NCI-H82 treated with DMSO at 0.1 percent for 48 hours (cell line): ENCODE results near the gene MED15.
"Not testable (repeated sequence)": the region's sequence is repeated elsewhere in the genome, so short reads cannot be mapped to it uniquely, and the experiment has no call there.

Source experiments
- DNase-seq: peaks from one replicate; lab custom pipeline; 2025; ENCODE audit not compliant: unreplicated experiment; lab: John Stamatoyannopoulos, UW

MED15 gene

DNA sequence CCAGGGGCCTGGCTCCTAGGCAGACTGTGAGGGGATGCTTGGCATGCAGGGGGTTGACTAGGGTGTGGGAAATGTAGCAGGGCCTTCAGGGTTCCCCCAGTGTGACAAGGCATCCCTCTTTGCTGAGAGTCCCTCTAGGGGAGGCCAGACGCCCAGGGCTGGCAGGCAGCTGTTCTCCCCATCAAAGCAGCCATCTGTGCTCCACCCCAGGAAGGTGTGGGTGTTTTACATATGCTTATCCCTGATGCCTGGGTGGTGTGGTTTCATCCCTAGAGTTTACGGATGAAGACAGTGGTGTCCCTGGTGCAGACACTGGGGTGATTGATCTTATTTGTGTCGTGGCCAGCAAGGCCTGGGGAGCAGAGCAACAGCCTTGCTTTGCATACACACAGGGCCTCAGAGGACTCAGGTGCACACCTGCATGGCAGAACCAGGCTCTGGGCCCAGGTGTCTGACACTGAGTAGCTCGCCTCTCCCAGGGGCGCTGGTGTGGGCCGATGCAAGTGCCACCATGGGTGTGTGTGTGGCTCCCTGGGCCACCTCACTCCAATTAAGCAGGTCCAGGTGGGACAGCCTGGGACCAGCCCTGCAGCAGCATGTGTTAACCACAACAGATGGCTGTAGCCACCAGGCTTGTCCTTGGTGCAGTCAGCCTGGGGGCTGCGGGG lies 74.2 kb downstream of the MED15 start:
- DNase-seq, result no peak

DNA sequence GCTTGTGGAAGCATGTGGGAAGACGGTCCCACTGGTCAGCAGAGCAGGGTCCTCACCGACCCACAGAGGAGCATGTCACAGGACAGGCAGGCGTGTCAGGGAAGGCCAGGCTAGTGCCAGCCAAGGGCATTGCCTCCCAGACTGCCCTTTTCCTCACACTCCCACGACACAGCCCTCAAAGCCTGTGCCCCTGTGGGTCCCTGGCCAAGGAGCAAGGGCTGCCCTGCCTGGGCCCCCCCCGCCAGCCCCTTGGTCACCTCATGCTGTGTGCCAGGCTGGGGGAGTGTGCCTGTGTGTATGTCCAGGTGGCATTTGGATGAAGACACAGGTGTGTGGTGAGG lies 74.7 kb downstream of the MED15 start:
- DNase-seq, result no peak

DNA sequence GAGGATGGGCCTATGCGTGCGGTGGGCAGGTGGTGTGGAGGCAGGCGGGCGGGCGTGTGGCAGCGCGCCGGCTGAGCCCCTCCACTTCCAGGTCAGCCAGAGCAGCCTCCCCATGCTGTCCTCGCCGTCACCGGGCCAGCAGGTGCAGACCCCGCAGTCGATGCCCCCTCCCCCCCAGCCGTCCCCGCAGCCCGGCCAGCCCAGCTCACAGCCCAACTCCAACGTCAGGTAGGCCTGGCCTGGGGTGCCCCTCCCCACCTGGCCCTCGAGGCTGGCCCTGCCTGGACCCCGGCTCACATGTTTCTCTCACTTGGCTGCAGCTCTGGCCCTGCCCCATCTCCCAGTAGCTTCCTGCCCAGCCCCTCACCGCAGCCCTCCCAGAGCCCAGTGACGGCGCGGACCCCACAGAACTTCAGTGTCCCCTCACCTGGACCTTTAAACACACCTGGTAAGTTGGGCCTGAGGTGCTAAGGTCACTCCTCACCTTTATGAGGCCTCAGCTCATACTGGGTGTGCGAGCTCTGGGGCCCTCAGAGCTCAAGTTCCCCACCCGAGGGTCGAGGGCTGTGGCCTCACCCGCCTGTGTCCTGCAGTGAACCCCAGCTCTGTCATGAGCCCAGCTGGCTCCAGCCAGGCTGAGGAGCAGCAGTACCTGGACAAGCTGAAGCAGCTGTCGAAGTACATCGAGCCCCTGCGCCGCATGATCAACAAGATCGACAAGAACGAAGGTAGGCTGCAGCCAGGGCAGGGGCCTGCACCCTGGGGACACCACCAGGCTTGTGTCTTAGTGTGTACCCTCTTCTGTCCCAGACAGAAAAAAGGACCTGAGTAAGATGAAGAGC lies 75.3 kb downstream of the MED15 start:
- DNase-seq, result no peak

DNA sequence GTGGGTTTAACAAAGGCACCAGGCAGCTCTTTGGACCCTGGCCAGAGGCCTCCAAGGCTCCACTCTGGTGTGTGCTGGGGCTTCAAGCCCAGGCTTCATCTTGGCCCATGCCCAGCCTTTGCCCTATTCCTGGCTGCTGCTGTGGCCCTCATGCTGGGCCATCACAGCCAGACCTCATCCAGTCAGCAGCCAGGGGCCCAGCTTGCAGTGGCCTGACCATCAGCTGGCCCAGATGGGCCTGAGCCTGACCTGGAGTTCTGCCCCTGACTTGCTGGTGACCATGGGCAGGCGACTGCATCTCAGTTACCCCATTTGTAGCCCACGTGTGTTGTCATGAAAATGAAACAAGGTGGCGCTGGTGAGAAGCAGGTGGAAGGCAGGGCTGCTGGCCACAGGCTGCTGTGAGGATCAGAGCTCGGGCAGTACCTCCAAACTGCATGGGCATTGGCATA lies 76.1 kb downstream of the MED15 start:
- DNase-seq, result no peak

DNA sequence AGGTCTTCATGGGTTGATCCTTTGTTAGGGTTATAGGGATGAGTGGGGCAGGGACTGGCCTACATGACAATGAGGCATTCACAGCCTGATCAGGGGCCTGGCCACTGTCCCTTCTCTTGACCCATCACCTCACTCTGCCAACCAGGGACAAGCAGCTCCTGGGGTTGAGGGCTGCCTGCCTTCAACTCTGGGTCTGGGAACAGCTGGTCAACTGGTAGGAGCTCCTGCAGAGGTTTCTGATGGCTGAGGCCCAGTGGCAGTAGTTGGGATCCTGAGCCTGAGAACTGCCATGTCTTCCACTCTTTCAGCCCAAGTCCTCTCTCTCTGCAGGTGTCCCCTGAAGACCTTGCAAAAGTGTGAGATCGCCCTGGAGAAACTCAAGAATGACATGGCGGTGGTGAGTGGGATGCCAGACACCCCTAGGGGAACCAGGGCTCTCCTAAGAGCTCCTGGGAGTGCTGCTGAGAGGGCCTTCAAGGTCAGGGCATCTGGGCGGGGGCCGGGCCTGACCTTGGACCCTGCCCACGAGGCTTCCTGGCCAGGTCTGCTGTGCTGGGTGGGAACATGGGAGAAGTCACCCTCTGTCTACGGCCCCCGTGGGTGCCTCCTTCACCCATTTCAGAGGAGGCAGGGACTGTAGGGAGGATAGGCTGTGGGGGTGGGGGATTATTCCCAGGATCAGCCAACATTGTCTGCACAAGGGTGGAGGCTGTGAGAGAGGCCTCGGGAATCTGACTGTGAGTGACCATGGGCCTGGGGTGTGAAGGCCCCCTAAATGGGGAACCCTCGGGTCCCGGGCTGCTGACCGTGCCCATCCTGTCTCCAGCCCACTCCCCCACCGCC lies 76.8 kb downstream of the MED15 start:
- DNase-seq, result no peak

DNA sequence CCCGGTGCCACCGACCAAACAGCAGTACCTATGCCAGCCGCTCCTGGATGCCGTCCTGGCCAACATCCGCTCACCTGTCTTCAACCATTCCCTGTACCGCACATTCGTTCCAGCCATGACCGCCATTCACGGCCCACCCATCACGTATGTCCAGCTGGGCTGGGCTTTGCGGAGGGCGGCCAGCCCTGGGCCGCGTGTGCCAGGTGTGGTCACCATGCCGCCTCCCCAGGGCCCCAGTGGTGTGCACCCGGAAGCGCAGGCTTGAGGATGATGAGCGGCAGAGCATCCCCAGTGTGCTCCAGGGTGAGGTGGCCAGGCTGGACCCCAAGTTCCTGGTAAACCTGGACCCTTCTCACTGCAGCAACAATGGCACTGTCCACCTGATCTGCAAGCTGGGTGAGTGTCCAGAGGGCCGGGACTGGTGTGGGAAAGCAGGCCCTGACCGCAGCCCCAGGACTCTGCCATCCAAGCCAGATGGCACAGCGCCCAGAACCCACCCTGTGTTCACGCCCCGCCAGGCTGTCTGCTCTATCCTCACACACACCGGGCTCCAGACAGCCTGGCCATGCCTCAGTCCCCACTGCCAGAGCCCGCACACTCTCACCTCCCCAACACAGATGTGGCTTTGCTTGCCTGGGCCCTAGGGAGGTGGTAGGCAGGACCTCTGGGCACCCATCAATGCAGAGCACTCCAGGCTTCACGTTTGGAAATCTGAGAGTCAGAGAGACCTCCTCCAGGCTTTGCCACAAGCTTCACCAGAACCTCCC lies 77.6 kb downstream of the MED15 start:
- no peak for DNase-seq

DNA sequence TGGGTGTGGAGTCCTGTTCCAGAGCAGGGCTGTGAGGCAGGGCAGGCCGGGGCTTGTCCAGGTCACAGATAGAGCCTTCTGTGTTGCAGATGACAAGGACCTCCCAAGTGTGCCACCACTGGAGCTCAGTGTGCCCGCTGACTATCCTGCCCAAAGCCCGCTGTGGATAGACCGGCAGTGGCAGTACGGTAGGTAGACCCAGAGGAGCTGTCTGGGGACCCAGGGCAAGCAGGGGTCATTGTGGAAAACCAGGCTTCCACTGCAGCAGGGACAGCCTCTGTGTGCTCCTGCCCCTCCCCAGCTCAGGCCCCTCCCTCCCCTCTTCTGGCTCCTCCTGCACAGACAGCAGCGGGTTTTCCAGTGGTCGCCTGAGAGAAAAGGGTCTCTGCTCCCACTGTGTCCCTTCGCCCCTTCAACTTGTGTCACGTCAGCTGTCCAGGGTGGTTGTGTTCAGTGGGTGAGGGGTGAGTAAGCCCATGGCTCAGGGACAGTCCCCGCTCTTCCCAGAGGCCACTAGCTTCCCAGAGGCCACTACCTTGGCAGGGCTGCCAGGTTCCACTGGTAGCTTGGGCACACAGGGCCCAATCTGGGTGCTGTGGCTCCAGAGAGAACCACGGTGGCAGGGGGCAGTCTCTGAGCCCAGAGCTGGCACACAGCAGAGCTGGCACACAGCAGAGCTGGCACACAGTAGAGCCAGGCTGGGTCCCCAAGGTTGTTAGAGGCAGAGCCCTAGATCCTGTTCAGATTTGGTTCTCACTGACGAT lies 78.4 kb downstream of the MED15 start:
- no peak for DNase-seq

DNA sequence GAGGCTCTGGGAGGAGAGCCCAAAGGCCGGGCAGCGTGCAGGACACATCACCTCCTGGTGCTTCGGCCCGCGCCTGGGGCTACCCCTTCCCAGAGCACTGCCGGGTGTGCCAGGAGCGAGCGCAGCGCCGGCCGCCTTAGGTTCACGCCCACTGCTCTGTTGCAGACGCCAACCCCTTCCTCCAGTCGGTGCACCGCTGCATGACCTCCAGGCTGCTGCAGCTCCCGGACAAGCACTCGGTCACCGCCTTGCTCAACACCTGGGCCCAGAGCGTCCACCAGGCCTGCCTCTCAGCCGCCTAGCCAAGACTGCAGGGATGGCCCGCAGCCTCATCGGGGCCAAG lies 79.0 kb downstream of the MED15 start:
- no peak for DNase-seq

DNA sequence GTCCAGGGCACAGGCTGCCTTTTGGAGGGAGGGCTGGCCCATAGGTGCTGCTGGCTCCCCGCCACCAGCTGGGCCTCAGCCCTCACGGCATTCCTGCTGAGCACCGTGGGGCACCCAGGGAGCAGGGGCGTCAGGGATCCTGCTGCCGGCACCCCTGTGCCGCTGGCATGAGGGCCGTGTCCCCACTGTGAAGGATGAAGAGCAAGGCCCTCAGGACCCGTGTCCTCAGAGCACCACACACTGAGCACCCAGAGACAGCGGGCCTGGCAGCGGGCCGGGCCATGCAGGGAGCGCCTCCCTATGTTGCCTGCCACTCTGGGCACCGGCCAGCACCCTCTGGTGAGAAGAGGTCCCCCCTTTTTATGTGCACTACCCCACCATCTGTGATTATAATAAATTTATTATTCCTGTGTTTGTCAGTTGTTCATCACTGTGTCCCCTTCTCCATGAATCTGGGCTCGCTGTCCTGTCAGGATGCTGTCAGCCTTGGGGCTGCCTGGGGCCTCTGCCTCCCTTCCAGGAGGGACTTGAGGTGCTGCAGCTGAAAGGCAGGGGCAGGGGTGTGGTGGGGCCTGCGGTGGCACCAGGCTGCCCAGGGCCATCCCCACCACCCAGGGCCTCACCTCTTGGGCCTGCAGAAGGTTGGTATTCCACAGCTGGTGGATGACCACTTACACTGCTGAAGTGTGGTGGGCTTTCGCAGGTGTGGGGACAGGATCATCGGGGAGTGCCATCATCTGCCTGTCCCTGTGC lies 80.0 kb downstream of the MED15 start:
- DNase-seq, result no peak

DNA sequence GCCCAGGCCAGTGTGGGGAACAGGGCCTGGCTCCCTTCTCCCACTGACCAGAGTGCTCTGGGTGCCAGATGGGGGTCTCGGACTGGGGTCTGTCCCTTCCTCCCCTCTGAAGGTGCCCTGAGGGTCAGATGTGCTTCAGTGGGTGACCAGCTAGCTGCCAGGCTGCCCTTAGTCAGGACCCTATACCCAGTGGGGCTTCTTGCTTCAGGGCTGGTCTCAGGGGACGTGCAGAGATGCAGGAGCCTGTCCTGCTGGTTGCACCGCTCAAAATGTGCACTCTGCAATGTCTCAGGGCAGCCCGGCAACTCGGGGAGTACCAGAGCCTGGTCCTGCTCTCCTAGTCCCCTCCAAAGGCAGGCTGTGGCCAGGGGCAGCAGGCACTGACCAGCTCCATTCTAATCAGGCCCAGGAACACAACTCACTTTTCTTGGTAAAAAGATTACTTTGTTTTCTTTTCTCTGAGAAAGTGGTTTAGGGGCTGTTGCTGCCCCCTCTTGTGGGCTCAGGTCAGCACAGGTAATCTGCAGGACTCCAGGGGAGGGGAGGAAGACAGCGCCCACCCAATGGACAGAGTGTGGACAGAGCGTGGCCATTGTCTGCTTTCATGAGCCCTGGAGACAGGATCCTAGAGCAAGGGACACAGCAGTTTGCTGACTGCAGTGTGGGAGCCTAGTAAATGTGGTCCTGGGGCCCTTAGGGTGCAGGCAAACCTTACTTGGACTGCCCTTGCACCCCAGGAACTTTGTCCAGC lies 80.9 kb downstream of the MED15 start:
- DNase-seq, result no peak

DNA sequence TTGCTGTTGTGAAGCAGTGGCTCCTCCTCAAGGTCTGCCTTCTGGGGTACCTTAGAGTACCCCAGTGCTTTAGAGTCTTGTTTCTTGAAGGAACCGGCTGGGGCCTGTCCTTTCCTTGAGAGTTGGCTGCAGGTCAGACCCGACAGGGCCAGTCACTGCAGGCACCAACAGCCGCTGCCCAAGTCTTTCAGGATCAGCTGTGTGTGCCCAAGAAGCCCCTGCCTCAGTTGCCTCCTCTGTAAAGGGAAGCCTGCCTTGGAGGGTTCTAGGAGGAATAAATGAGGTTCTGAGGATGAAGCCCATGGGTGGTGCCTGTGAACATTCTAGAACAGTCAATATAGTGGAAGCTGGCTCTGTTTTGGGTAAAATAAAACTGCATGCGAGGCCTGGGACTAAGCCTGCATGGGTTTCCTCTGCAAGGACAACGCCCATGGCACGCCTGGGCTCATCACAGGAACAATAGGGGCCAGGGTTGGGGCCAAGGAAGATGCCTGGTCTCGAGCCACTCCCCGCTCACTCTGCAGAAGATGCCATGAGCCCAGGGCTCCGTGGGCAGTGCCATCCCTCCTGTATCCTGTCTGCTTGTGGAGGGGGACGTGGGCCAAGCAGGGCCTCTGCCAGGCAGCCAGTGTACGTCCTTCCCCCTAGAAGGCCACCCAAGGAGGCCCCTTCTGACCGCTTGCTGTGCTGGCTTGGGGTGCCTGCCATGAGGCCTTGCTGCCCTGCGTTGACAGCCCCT lies 81.6 kb downstream of the MED15 start:
- no peak for DNase-seq

DNA sequence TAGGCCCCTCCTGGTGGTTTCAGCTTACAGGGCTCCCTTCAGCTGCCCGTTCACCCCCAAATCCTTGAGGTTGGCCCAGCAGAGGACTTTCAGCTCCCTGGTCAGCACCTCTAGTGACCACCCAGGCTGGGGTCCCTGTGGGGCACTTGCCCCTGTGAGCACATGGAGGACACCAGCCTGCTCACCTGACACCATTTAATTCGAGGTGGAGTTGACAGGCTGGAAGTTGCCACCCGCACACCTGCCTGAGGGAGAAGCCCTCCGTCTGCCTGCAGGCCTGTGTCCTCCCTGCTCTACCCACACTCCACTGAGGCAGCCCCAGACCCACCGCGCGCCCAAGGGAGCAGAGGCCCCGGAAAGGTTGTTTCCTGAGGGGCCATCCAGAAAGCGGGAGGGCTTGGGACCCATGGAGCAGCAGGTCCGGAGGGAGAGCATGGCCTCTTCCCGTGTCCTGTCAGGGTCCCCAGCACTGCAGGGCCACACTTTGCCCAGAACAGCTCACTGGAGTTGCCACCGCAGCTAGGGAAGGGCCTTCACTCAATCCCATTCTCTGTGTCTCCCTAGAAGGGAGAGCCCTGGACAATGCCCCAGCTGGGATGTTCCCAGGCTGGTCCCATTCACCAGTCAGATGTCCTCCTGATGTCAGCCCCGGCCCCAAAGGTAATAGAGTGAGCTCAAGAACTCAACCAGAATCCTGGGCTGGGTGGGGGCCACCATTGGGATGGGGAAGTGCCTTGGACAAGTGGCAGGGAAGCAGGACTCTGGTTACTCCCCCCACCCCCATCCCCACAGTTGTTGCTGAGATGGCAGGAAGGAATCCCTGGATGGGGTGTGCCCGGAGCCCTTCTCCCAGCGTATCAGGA lies 82.4 kb downstream of the MED15 start:
- no peak for DNase-seq

DNA sequence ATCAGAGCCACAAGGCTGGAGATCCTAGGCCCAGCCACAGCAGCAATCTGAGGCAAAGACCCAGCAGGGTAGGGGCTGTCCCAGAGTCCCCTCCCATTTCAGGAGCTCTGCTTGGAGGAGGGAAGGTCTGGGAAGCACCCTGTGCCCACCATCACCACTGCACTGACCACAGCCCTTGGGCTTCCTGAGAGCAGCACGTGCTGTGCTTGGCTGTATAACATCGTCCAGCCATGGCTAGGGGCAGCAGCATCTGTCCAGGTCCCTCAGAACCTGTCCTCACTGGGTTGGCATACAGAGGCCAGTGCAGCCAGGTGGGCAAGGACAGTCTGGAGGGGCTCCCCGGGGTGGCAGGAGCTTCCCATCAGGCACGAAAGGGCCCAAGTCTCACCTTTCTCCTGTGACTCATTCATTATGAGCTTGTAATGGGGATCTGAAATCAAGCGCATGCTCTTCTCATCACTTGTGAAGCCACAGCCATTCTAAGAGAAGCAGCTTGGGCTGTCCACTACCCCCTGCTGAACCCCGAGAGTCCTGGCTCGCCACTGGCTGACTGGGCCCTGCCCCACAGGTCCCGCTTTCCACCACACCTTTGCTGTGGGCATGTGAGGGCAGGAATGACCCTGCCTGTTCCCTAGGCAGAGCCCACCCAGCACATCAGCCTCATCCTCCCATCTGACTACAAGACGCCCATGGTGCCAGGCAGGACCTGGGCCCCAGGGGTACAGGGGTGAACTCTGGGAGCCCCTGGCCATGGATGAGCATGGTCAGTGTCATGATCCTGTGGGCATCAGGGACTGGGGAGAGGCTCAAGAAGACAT lies 83.3 kb downstream of the MED15 start:
- DNase-seq, result no peak

DNA sequence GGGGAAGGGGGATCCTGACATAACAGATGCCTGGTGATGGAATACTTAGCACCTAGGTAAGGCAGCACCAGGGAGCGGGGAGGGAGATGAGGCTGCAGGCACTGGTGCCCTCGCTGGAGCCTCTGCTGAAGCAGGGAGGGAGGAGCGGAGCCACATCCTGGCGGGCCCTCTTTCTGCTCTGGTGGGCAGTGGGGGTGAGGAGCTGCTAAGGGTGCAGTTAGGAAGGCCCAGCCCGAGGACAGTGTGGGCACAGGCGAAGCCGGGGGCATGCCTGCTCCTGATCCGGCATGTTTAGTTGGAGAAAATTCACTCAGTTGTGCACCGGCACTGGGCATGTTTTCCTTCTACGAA lies 83.9 kb downstream of the MED15 start:
- DNase-seq, result no peak

DNA sequence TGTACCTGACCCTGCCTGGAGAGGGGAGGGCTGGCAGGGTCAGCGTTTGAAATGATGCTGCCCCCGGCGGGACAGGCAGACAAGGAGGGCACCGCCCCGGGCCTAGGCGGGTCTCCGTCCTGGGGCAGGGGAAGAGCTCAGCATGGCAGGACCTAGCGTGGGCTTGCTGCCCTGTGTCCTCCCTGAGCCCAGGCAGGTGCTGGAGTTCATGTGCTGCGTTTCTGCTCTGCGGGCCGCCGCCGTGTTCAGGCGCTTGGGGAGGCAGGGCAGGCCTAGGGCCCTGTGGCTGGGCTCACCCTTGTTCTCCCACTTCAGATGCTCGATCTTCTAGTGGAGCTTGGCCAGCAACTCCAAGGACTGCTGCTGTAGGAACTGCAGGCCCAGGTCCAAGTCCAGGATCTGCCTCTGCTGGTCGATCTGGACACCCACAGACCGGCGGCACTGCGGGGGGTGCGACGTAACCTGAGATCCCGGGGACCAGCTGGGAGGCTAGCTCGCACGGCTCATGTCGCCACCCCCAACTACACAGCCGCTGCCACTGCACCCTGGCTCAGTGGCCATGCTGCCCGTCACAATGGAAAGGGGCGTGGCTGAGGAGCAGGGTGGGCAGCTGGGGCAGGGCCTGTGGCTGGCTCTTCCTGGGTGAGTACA lies 84.4 kb downstream of the MED15 start:
- no peak for DNase-seq

DNA sequence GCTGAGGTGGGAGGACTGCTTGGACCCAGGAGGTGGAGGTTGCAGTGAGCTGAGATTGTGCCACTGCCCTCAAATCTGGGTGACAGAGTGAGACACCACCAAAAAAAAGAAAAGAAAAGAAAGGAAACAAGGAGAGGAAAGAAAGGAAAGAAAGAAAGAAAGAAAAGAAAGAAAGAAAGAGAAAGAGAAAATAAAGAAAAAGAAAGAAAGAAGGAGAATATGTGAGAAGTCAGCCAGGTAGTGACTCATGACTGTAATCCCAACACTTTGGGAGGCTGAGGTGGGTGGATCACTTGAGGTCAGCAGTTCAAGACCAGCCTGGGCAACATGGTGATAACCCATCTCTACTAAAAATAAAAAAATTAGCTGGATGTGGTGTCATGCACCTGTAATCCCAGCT lies 86.6 kb downstream of the MED15 start:
- not testable (repeated sequence) for DNase-seq
